WERI-Rb-1 (cell line): ENCODE results near the gene RABIF.

Source experiments
- DNase-seq: peaks from one replicate; pipeline ENCODE4 v3.0.0-alpha.2; 2020
- H3K27ac ChIP-seq: fragments of 250-450 bp; sonication (Bioruptor Pico); 2 replicates; pipeline ENCODE4 v1.5.1; 2020; ENCODE audit warnings: mild to moderate bottlenecking, moderate library complexity
- H3K27me3 ChIP-seq: fragments of 250-450 bp; sonication (Bioruptor Pico); 2 replicates; pipeline ENCODE4 v1.5.1; 2021; ENCODE audit warnings: mild to moderate bottlenecking, low read depth, moderate library complexity; ENCODE audit not compliant: insufficient read depth, severe bottlenecking
- H3K36me3 ChIP-seq: fragments of 250-450 bp; sonication (Bioruptor Pico); 2 replicates; pipeline ENCODE4 v1.5.1; 2020; ENCODE audit warnings: mild to moderate bottlenecking, moderate library complexity
- H3K4me3 ChIP-seq: 2 replicates; pipeline ENCODE4 v1.5.1; 2011; ENCODE audit warnings: low read depth, mild to moderate bottlenecking, control low read depth, low read length
- H3K9me3 ChIP-seq: fragments of 250-450 bp; sonication (Bioruptor Pico); 2 replicates; pipeline ENCODE4 v1.5.1; 2021; ENCODE audit warnings: mild to moderate bottlenecking, moderate library complexity; ENCODE audit not compliant: severe bottlenecking
- CTCF ChIP-seq: IDR thresholded peaks from 2 replicates; pipeline ENCODE4 v1.5.1; 2011; ENCODE audit warnings: low read depth, mild to moderate bottlenecking, control low read depth, inconsistent platforms, low read length

The RABIF gene

GRCh38 chr1:202848191-202848542 lies 40.8 kb downstream of the RABIF start:
- no peak for TF ChIP-seq CTCF
- H3K4me3 ChIP-seq, result no peak overlapping the region
- H3K27ac ChIP-seq, result no peak overlapping the region
- peaks cover 22% of the 10 kb centered on the region for H3K36me3 ChIP-seq
- H3K27me3 ChIP-seq, result no peaks in the 10 kb centered on the region
- H3K9me3 ChIP-seq, result peaks cover 2% of the 10 kb centered on the region
- DNase-seq, result no peak

GRCh38 chr1:202844935-202845334 lies 44.0 kb downstream of the RABIF start:
- TF ChIP-seq CTCF, result no peak
- H3K27me3 ChIP-seq, result no peaks in the 10 kb centered on the region
- no peak overlapping the region for H3K27ac ChIP-seq
- peaks cover 4% of the 10 kb centered on the region; the same call in 1 of the 2 replicates for H3K36me3 ChIP-seq
- H3K4me3 ChIP-seq, result no peak overlapping the region
- H3K9me3 ChIP-seq, result peaks cover 2% of the 10 kb centered on the region
- no peak for DNase-seq

- no peaks in the 10 kb centered on the region for H3K27me3 ChIP-seq
- peaks cover 2% of the 10 kb centered on the region for H3K9me3 ChIP-seq
- H3K27ac ChIP-seq, result no peak overlapping the region
- H3K36me3 ChIP-seq, result peaks cover 3% of the 10 kb centered on the region; the same call in 1 of the 2 replicates
- DNase-seq, result no peak
- no peak overlapping the region for H3K4me3 ChIP-seq
- no peak for TF ChIP-seq CTCF
Measured at GRCh38 chr1:202844259-202844658, 44.7 kb downstream of the RABIF start.

GRCh38 chr1:202843081-202843480 lies 45.9 kb downstream of the RABIF start:
- no peak for DNase-seq
- H3K9me3 ChIP-seq, result peaks cover 2% of the 10 kb centered on the region
- TF ChIP-seq CTCF, result no peak

GRCh38 chr1:202837746-202838262 lies 51.1 kb downstream of the RABIF start:
- Histone ChIP-seq H3K27ac (no peak overlapping the region), H3K27me3 (no peaks in the 10 kb centered on the region)

More at GRCh38 chr1:202843081-202843480, 45.9 kb downstream of the RABIF start:
- Histone ChIP-seq H3K27ac (no peak overlapping the region), H3K36me3 (no peaks in the 10 kb centered on the region), H3K27me3 (no peaks in the 10 kb centered on the region), H3K4me3 (no peak overlapping the region)

More at GRCh38 chr1:202837746-202838262, 51.1 kb downstream of the RABIF start:
- no peak overlapping the region for H3K4me3 ChIP-seq
- no peaks in the 10 kb centered on the region for H3K9me3 ChIP-seq
- DNase-seq, result no peak
- TF ChIP-seq CTCF, result no peak
- no peaks in the 10 kb centered on the region for H3K36me3 ChIP-seq
